Suprapubic skin (tissue), 3 donors: ENCODE measurements around the gene RAD50.

Experiments
- CTCF ChIP-seq, 2 donors: fragments of 200-600 bp in 1 of 2; fragments of 450-650 bp in 1 of 2; sonication (generic) in 1 of 2; IDR thresholded peaks; one replicate each; pipeline ENCODE4 v1.5.1; 2016 to 2019; ENCODE audit warnings: antibody characterized with exemption in 2 of 2, mild to moderate bottlenecking in 1 of 2, moderate library complexity in 1 of 2
- EP300 ChIP-seq: sonication (generic); formaldehyde crosslinking; IDR thresholded peaks from one replicate; pipeline ENCODE4 v1.6.1; 2017; ENCODE audit warnings: antibody characterized with exemption
- POLR2A ChIP-seq, 2 donors: fragments of 450-650 bp; IDR thresholded peaks; one replicate each; pipeline ENCODE4 v1.6.1; 2017; ENCODE audit warnings: antibody characterized with exemption in 2 of 2, mild to moderate bottlenecking in 2 of 2, moderate library complexity in 2 of 2

- TF ChIP-seq CTCF (IDR thresholded peaks at IDR 0.05) (no peak), EP300 (no peak), POLR2A (IDR thresholded peaks at IDR 0.05) (no peak)
Measured at GRCh38 chr5:132559383-132560060, 2.7 kb downstream of the RAD50 start.
